Spleen (tissue), 11 donors: Measurements from ENCODE around the gene FADS1. TPM values are rescaled to one million over a fixed set of nuclear protein-coding genes. Genes with fewer than 3 reads are reported as not detected.

Source experiments
- DNase-seq: peaks from one replicate; pipeline ENCODE4 v3.0.0-alpha.2; 2020
- H3K27ac ChIP-seq, 8 donors: fragments of 200-600 bp; sonication (generic) in 7 of 8; 1 replicate in 4 of 8; 2 replicates in 4 of 8; pipeline versions ENCODE4 v1.5.0 to v1.8.0; 2016 to 2021; ENCODE audit warnings: inconsistent platforms in 4 of 8, mild to moderate bottlenecking in 4 of 8, moderate library complexity in 1 of 8
- H3K27me3 ChIP-seq, 7 donors: fragments of 200-600 bp; sonication (generic) in 6 of 7; replicated peaks in 1 of 7; 1 replicate in 4 of 7; 2 replicates in 3 of 7; pipeline versions ENCODE4 v1.5.0 to v1.8.0; 2016 to 2021; ENCODE audit warnings: inconsistent platforms in 3 of 7, mild to moderate bottlenecking in 1 of 7
- H3K36me3 ChIP-seq, 6 donors: fragments of 200-600 bp; sonication (generic) in 5 of 6; 1 replicate in 4 of 6; 2 replicates in 2 of 6; pipeline versions ENCODE4 v1.5.0 to v1.8.0; 2016 to 2021; ENCODE audit warnings: inconsistent platforms in 2 of 6
- H3K4me1 ChIP-seq, 6 donors: fragments of 200-600 bp; sonication (generic) in 5 of 6; 1 replicate in 3 of 6; 2 replicates in 3 of 6; pipeline versions ENCODE4 v1.5.0 to v1.8.0; 2016 to 2021; ENCODE audit warnings: inconsistent platforms in 3 of 6
- H3K4me3 ChIP-seq, 8 donors: fragments of 200-600 bp; sonication (generic) in 7 of 8; 1 replicate in 4 of 8; 2 replicates in 4 of 8; pipeline versions ENCODE4 v1.5.0 to v1.8.0; 2016 to 2021; ENCODE audit warnings: inconsistent platforms in 4 of 8, mild to moderate bottlenecking in 4 of 8, moderate library complexity in 2 of 8
- H3K9me3 ChIP-seq, 8 donors: fragments of 200-600 bp; sonication (generic) in 7 of 8; 1 replicate in 4 of 8; 2 replicates in 4 of 8; pipeline versions ENCODE4 v1.5.0 to v1.8.0; 2016 to 2021; ENCODE audit warnings: inconsistent platforms in 4 of 8
- POLR2A ChIP-seq, 3 donors: fragments of 450-650 bp; IDR thresholded peaks; one replicate each; pipeline ENCODE4 v1.5.1; 2017; ENCODE audit warnings: antibody characterized with exemption in 3 of 3, mild to moderate bottlenecking in 1 of 3
- POLR2AphosphoS5 ChIP-seq, 3 donors: sonication (generic); formaldehyde crosslinking; IDR thresholded peaks; one replicate each; pipeline ENCODE4 v1.5.1; 2017; ENCODE audit warnings: antibody characterized with exemption in 3 of 3
- WGBS, 5 donors: extraction: QIAGEN DNeasy Blood & Tissue Kit in 3 of 5; methylation state at CpG; one replicate each; pipeline versions ENCODE4 v1.1.5 to v1.1.7; 2013 to 2018; 5-methylcytosine and 5-hydroxymethylcytosine counted together
- intact Hi-C: fragments of 100-400 bp; cut with DNase I; formaldehyde crosslinking; loops from one replicate; pipeline ENCODE4 v1.15.0; 2023; ENCODE audit warnings: low total_unique reads
- polyA plus RNA-seq, 3 donors: library from polyadenylated mRNA; stranded (reverse); fragments of 200-250 nt; gene quantifications; one replicate each; pipeline ENCODE4 v1.2.1, GENCODE V29; 2013
- total RNA-seq, 7 donors: library from RNA; depleted of rRNA in 3 of 7; stranded (reverse); fragments of >200 nt in 3 of 7; fragmentation: NEBNext Ultra II Directional in 4 of 7; extraction: Animal tissue kit (Norgen Biotek cat#: 25700) in 4 of 7; gene quantifications; one replicate each; pipeline versions ENCODE4 v1.1.0 to v1.2.1, GENCODE V29; 2016 to 2021
- TF ChIP-seq, protein P1 (sequence below), 11 experiments: fragments of 200-600 bp in 7 of 11; fragments of 450-650 bp in 4 of 11; sonication (generic) in 4 of 11; IDR thresholded peaks in 8 of 11; conservative IDR thresholded peaks in 3 of 11; 1 replicate in 7 of 11; 2 replicates in 4 of 11; pipeline versions ENCODE4 v1.4.0 to v1.8.0; 2016 to 2021; ENCODE audit warnings: antibody characterized with exemption in 11 of 11, inconsistent platforms in 4 of 11, mild to moderate bottlenecking in 1 of 11
- donor health status: healthy with polysubstance abuse.
- donor health status: DM: no; HTN: no; CAD: no; lungs with moderate emphysema.
- donor health status: DM: no; HTN: no; CAD: no.
- donor health status: Bipolar disorder and iron deficiency.
- donor health status: healthy.
- donor health status: DM: no; HTN: no; CAD: no.
- donor health status: DM: yes; HTN: yes; CAD: no.

Gene FADS1
- total and polyA plus RNA-seq, 10 donors: 2.2 to 25.6 (median 10.4) TPM

DNA sequence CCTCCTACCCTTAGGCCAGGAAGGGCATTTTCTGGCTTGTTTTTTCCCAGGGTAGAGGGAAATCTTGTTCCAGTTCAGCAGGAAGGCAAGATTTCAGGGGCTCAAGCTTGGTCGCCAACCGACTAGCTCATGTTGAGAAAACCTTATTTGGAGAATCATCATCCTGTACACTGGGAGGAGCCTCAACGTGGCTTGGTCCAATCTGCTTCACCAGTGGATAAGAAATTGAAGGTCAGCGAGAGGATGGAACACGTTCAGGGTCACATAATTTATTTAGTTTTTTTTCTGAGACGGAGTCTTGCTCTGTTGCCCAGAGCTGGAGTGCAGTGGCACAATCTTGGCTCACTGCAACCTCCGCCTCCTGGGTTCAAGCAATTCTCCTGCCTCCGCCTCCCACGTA, 31.8 kb upstream of the FADS1 start:
- Histone ChIP-seq H3K27me3 (no peaks in the 10 kb centered on the region), H3K27ac (no peak overlapping the region), H3K4me1 (no peaks in the 10 kb centered on the region), H3K9me3 (no peaks in the 10 kb centered on the region), H3K36me3 (peaks cover 0 to 64% (median 2%) of the 10 kb centered on the region in 6 donors), H3K4me3 (no peak overlapping the region)
- TF ChIP-seq, protein P1, sequence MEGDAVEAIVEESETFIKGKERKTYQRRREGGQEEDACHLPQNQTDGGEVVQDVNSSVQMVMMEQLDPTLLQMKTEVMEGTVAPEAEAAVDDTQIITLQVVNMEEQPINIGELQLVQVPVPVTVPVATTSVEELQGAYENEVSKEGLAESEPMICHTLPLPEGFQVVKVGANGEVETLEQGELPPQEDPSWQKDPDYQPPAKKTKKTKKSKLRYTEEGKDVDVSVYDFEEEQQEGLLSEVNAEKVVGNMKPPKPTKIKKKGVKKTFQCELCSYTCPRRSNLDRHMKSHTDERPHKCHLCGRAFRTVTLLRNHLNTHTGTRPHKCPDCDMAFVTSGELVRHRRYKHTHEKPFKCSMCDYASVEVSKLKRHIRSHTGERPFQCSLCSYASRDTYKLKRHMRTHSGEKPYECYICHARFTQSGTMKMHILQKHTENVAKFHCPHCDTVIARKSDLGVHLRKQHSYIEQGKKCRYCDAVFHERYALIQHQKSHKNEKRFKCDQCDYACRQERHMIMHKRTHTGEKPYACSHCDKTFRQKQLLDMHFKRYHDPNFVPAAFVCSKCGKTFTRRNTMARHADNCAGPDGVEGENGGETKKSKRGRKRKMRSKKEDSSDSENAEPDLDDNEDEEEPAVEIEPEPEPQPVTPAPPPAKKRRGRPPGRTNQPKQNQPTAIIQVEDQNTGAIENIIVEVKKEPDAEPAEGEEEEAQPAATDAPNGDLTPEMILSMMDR (IDR thresholded peaks at IDR 0.05 in 8 of 11, conservative IDR thresholded peaks at IDR 0.05 in 3 of 11): no peak
- TF ChIP-seq POLR2AphosphoS5 (IDR thresholded peaks at IDR 0.05): no peak
- no peak for TF ChIP-seq POLR2A (IDR thresholded peaks at IDR 0.05)
- 82 to 96% (median 91%) methylated on average over 9 of the region's 9 CpGs for WGBS, 5 donors
- intact Hi-C loops: no loop called here
- DNase-seq: no peak

GRCh38 chr11:61847914-61848581, 31.2 kb upstream of the FADS1 start:
- Histone ChIP-seq H3K27me3 (no peaks in the 10 kb centered on the region), H3K27ac (no peak overlapping the region), H3K4me3 (no peak overlapping the region), H3K9me3 (no peaks in the 10 kb centered on the region), H3K4me1 (no peaks in the 10 kb centered on the region), H3K36me3 (peaks cover 0 to 64% (median 2%) of the 10 kb centered on the region in 6 donors)
- DNase-seq: no peak
- 90 to 97% (median 95%) methylated on average over 18 of the region's 18 CpGs for WGBS, 5 donors
- no peak for TF ChIP-seq POLR2AphosphoS5 (IDR thresholded peaks at IDR 0.05)
- no peak for TF ChIP-seq POLR2A (IDR thresholded peaks at IDR 0.05)
- TF ChIP-seq, protein P1 (IDR thresholded peaks at IDR 0.05 in 8 of 11, conservative IDR thresholded peaks at IDR 0.05 in 3 of 11): no peak
- intact Hi-C loops: no loop called here

- Histone ChIP-seq H3K36me3 (peaks cover 0 to 71% (median 2%) of the 10 kb centered on the region in 6 donors), H3K9me3 (no peaks in the 10 kb centered on the region), H3K4me1 (no peaks in the 10 kb centered on the region), H3K4me3 (no peak overlapping the region), H3K27me3 (no peaks in the 10 kb centered on the region), H3K27ac (no peak overlapping the region)
- TF ChIP-seq, protein P1 (IDR thresholded peaks at IDR 0.05 in 8 of 11, conservative IDR thresholded peaks at IDR 0.05 in 3 of 11): no peak
- TF ChIP-seq POLR2AphosphoS5 (IDR thresholded peaks at IDR 0.05): no peak
- no peak for TF ChIP-seq POLR2A (IDR thresholded peaks at IDR 0.05)
- WGBS, 5 donors: 88 to 92% (median 89%) methylated on average over 10 of the region's 10 CpGs
- DNase-seq: no peak
- intact Hi-C loops: no loop called here
Observed at GRCh38 chr11:61846362-61847020, 29.7 kb upstream of the FADS1 start.

DNA sequence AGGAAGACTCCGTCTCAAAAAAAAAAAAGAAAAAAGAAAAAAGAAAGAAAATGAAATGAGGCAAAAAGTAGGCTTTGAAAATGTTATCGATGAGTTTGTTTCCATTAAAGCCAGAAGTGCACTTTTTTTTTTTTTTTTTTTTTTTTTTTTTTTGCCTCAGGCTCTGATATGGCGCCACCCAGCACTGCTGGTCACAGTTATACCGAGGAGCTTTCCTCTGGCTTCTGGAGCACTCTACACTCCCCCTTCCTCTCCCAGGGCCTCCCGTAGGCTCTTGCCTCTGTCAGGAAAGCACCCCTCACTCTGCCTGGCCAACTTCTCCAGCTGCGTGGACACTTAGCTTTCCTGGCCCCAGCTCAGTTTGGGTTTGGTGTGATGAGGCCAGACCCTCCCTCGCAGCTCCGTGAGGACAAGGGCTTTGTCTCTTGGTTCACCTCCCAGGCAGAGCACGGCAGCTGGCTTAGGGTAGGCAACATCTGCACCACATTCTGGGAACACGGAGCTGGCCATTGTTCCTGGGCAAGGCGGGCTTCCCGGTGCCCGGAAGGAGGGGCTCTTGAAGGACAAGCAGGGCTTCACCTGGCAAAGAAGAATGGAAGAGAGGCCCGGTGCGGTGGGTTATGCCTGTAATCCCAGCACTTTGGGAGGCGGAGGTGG, 28.2 kb upstream of the FADS1 start:
- H3K27ac ChIP-seq: no peak overlapping the region
- no peaks in the 10 kb centered on the region for H3K4me1 ChIP-seq
- intact Hi-C loops: no loop called here
- 85 to 91% (median 88%) methylated on average over 16 of the region's 16 CpGs for WGBS, 5 donors
- peaks cover 0 to 71% (median 3%) of the 10 kb centered on the region in 6 donors for H3K36me3 ChIP-seq
- H3K9me3 ChIP-seq: no peaks in the 10 kb centered on the region
- DNase-seq: no peak
- TF ChIP-seq, protein P1 (IDR thresholded peaks at IDR 0.05 in 8 of 11, conservative IDR thresholded peaks at IDR 0.05 in 3 of 11): no peak
- TF ChIP-seq POLR2A (IDR thresholded peaks at IDR 0.05) (no peak), POLR2AphosphoS5 (IDR thresholded peaks at IDR 0.05) (no peak)
- no peak overlapping the region for H3K4me3 ChIP-seq
- no peaks in the 10 kb centered on the region for H3K27me3 ChIP-seq
